ENCODE measurements around the gene C19orf33.

The C19orf33 gene

GRCh38 chr19:38280030-38280921 lies 23.8 kb upstream of the C19orf33 start:
- DNase-seq (ENCODE audit: low read depth): no peak

DNA sequence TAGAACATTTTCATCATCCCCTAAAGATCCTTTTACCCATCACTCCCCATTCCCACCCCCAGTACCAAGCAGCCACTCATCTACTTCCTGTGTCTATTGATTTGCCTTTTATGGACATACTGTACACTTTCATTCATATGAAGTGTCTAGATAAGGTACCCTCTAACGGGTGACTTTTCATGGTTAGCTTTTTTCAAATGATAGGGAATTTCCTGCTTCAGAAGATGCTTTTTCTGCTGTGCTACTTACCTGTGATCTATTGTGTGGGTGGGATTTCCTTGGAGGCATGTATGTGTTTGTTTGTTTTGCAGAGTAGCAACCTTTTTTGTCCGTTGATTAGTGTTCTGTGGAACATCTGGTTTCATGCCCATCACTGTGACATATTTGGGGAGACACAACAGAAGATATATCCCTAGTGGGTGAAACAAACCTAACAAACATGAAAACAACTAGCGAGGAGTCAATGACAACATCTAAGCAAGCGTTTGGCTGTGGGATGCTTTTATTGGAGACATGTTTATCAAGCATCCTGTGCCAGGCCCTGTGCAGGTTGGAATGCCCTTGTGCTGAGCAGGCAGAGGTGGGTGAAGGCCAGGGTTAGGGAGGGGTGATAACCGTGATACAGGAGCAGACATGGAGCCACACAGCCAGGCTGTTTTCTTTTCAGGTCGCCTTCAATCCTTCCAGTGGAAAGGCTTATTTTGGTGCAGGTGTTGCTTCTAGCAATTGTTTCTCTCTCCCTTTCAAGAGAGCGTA lies 22.1 kb upstream of the C19orf33 start:
- DNase-seq (ENCODE audit: low read depth): no peak

GRCh38 chr19:38283271-38283670 lies 20.8 kb upstream of the C19orf33 start:
- DNase-seq (ENCODE audit: low read depth): no peak

DNA sequence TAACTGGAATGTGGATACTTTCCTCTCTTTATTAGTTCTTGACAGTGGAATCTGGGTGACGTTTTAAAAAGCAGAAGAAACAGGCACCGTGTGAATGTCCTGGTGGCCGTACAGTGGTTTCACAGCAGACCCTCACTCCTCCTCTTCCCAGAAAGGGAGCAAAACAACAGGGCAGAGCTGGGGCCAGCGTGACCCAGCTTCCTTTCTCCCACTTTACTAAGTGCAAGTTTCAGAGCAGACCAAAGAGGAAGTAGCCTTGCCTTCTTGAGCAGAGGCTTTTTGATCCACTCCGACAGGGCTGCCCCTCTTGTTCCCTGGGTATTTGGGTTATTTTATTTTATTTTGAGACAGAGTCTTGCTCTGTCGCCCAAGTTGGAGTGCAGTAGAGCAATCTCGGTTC lies 19.6 kb upstream of the C19orf33 start:
- DNase-seq (ENCODE audit: low read depth): no peak

- DNase-seq (ENCODE audit: low read depth): no peak
These were observed 18.5 kb upstream of the C19orf33 start for GRCh38 chr19:38285567-38285966.

DNA sequence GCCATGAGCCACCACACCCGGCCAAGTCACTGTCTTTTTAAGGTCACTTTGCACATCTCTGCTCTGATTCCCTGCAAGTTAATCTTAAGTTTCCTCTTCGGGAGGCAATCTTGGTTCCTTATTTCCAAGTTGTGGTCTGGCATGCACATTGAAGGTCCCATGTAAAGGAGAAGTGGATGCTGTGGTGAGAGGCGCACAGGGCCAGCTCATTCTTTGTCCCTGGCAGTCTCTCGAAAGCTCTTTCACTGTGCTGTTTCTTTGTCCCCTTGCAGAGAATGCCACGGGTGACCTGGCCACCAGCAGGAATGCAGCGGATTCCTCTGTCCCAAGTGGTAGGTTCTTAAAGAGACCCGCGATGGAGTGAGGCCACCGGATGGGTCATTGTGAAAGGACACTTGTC lies 16.4 kb upstream of the C19orf33 start:
- no peak for DNase-seq (ENCODE audit: low read depth)

DNA sequence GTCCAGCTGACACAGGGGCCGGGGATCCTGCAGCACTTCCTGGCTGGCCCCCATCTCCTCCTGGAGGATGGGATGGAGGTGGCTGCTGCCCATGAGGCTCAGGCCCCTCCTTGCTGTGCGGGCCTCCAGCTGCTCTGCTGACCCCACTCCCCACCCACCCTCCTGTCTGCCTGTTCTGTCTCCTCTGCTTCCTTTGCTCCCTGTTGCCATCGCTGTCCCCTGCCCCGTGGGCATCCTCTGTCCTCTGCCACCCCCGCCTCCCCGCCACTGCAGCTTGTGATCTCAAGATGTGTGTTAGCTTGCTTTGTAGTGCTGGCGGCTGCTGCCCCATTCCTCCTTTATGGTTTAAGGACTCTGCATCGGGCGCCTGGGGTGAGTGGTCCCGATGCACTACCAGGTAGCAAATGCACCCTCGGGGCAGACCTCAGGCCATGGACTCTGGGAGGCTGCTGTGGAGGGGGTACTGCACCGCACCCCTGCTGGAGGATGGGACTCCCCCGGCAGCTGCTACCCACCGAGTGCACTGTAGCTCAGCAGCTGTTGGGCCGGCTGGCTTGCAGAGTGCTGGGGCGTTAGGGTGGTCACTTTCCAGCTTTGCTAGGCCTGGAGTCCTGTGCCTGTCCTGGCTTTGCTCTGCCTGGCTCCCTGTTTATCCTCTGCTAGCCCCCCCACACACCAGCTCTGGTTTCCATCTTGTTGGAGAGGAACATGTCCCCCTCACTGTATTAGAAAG lies 15.8 kb upstream of the C19orf33 start:
- DNase-seq (ENCODE audit: low read depth): no peak

DNA sequence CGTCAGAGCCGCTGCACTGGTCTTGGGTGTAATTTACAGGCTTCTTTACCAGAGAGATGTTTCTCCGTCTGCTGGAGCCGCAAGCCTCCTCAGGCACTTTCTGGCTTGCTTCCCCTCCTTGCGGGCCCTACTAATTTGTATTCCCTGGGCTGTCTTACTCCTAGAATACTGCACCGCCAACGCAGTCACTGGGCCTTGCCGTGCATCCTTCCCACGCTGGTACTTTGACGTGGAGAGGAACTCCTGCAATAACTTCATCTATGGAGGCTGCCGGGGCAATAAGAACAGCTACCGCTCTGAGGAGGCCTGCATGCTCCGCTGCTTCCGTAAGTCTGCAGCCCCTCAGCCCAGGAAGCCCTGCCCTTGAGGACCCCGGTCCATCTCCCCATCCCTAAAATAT lies 14.1 kb upstream of the C19orf33 start:
- no peak for DNase-seq (ENCODE audit: low read depth)

DNA sequence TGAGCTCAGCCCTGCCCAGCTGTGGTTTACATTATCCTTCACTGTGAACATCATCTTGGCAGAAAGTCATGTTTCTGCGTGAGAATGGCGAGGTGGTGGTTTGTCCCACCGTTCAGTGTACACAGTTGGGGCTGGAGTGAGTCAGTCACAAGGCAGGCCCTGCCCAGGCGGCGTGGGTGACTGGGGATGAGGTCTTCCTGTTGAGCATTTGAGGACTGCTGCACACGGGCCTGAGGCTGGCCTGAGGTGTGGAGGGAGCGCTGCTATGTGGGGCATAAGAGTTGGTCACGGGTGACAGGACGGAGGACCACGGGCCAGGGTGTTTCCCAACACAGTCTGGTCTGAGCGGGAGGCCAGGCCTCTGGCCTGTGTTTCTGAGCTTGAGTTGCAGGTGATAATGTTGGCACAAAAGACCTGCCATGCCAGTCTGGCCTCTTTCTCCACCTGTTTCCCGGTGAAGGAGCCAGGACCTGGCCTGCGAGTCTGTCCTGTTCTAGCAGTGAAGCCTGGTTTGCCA lies 13.4 kb upstream of the C19orf33 start:
- no peak for DNase-seq (ENCODE audit: low read depth)

GRCh38 chr19:38291855-38292254 lies 12.2 kb upstream of the C19orf33 start:
- DNase-seq (ENCODE audit: low read depth): no peak

GRCh38 chr19:38293281-38293680 lies 10.8 kb upstream of the C19orf33 start:
- no peak for DNase-seq (ENCODE audit: low read depth)

DNA sequence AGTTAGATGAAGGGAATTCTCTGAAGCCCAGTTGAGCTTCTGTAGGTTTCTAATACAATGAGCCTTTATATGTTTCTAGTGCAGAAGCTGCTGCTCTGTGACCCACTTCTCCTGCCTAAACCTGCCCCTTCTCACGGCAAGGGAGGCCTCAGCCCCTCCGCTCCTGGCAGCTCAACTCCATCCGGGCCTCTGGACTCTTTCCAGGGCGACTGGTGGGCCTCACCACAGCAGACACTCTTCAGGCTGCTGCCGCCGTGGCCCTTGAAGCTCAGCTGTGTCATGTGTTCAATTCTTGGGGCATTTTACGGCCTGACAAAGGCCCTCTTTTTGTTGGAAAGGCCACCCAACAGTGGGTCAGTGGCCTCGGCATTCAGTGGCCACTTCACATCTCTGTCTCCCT lies 10.0 kb upstream of the C19orf33 start:
- no peak for DNase-seq (ENCODE audit: low read depth)

- no peak for DNase-seq (ENCODE audit: low read depth)
These were observed 5.0 kb upstream of the C19orf33 start for GRCh38 chr19:38298821-38299680.

- DNase-seq (ENCODE audit: low read depth): no peak
These were observed 358 bp downstream of the C19orf33 start for GRCh38 chr19:38304352-38304865.

GRCh38 chr19:38304866-38305429 lies 897 bp downstream of the C19orf33 start:
- no peak for DNase-seq (ENCODE audit: low read depth)

GRCh38 chr19:38306236-38306635 lies 2.2 kb downstream of the C19orf33 start:
- no peak for DNase-seq (ENCODE audit: low read depth)

DNA sequence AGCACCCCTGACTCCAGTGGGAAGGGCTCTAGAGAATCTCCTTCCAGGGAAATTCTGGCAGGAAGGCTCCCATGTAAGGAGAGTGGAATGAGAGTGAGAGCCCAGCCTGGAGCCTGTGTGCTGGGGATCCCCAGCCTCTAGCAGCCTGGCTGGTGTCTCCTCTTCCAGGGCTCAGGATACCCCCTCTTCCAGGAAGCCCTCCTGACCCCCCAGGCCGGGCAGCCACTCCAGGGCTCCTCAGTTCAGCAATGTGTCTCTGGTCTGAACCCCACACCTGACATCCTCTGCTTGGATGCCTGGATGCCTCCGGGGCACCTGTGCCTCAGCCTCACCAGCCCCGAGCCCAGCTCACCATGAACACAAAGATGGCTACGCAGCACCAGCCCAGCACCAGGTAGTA lies 3.0 kb downstream of the C19orf33 start:
- no peak for DNase-seq (ENCODE audit: low read depth)

- DNase-seq (ENCODE audit: low read depth): no peak
These were observed 3.5 kb downstream of the C19orf33 start for GRCh38 chr19:38307597-38307996.

DNA sequence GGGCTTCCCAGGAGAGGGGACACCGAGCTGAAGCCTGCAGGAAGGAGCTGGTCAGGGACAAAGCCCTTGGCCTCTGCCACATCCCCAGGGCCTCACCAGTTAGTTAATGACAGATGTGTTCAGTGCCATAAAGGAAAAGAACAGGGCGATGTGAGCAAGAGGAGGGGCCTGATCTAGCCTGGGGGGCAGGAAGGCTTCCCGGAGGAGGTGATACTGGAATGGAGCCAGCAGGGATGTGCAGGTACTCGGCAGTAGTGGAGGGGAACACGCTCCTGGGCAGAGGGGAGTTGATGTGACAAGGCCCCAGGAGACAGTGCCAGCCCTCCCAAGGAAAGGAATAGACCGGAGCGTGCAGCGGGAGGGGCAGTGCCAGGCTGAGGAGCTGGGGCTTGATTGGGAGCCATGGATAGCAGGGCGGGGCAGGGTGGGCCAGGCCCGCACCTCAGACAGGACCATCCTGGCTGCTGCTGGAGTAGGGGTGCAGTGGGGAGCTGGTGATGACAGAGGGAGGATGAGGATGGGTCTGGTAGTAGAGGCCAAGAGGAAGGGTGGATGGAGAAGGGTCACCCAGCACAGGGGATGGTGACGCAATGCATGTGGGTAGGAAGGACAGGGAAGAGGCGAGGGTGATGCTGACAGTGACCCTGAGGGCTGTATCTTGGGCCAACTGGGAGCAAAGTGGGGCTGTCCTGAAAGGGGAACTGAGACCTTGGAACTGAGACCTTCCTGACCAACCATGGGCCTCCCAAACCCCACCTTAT lies 4.1 kb downstream of the C19orf33 start:
- no peak for DNase-seq (ENCODE audit: low read depth)
